ENCODE measurements around the gene CLEC2L.

DNA sequence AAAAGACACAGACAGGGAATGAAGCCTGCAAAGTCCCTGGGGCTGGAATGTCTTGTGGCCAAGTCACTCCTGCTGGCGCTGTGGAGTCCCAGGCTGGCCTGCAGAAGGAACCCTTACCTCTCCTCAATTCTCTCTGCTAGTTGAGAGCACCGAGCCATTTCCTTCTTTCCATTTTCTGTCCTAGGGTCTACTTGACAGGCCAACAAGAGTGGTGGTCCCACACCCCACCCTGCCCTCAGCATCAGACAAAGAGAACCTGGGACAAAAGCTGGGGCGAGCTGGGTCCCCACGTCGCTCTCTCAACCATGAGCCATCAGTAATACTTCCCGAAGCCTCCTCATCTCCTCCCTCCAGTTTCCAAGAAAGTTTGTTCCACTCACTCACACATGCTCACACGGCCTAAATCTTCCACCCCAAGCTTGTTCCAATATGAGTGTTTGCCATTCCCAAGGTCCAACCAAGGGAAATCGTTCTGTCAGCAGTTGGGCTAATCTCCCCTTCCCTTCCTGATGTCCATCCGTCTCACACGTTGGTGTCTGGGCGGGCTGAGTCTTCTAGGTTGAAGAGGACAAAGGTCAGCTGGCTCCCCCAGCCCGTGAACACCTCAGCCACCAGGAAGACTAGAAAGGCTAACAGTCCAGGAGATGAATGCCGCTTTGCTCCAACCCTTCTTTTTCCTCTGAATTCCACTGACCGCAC is 44.3 kb downstream of the CLEC2L start:
- TF ChIP-seq, protein P1, sequence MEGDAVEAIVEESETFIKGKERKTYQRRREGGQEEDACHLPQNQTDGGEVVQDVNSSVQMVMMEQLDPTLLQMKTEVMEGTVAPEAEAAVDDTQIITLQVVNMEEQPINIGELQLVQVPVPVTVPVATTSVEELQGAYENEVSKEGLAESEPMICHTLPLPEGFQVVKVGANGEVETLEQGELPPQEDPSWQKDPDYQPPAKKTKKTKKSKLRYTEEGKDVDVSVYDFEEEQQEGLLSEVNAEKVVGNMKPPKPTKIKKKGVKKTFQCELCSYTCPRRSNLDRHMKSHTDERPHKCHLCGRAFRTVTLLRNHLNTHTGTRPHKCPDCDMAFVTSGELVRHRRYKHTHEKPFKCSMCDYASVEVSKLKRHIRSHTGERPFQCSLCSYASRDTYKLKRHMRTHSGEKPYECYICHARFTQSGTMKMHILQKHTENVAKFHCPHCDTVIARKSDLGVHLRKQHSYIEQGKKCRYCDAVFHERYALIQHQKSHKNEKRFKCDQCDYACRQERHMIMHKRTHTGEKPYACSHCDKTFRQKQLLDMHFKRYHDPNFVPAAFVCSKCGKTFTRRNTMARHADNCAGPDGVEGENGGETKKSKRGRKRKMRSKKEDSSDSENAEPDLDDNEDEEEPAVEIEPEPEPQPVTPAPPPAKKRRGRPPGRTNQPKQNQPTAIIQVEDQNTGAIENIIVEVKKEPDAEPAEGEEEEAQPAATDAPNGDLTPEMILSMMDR (IDR thresholded peaks at IDR 0.05; ENCODE audit: low read length): no peak
- no peak for TF ChIP-seq EZH2 (IDR thresholded peaks at IDR 0.05; ENCODE audit: borderline replicate concordance, low read length)
